GM12874 (cell line): ENCODE measurements around the gene FDXACB1.

Experiments
- CTCF ChIP-seq: IDR thresholded peaks from 2 replicates; pipeline ENCODE4 v1.5.1; 2011; ENCODE audit warnings: low read depth, mild to moderate bottlenecking, control low read depth, low read length, moderate library complexity; ENCODE audit not compliant: insufficient read depth

Gene FDXACB1

GRCh38 chr11:111829185-111829968 lies 49.6 kb downstream of the FDXACB1 start:
- no peak for TF ChIP-seq CTCF

GRCh38 chr11:111826322-111826950 lies 52.5 kb downstream of the FDXACB1 start:
- no peak for TF ChIP-seq CTCF
